Body of pancreas (tissue), 4 donors: ENCODE results near the gene HLA-DQB1. TPM values are rescaled to one million over a fixed set of nuclear protein-coding genes. Genes with fewer than 3 reads are reported as not detected.

Experiments
- ATAC-seq: fragments of 150-250 bp; one replicate; pipeline ENCODE4 v1.9.1; 2016
- DNase-seq, 4 donors: peaks; one replicate each; pipeline ENCODE4 v3.0.0-alpha.2; 2019
- H3K27ac ChIP-seq, 4 donors: fragments of 200-600 bp; sonication (generic); 1 replicate in 3 of 4; 2 replicates in 1 of 4; pipeline versions ENCODE4 v1.5.1 to v1.6.1; 2016 to 2019; ENCODE audit warnings: mild to moderate bottlenecking in 1 of 4, mixed read lengths in 1 of 4, moderate library complexity in 1 of 4
- H3K27me3 ChIP-seq, 2 donors: fragments of 200-600 bp; sonication (generic); one replicate each; pipeline ENCODE4 v1.6.0; 2016; ENCODE audit warnings: mild to moderate bottlenecking in 1 of 2
- H3K36me3 ChIP-seq, 2 donors: fragments of 200-600 bp; sonication (generic); replicated peaks in 1 of 2; 2 replicates each; pipeline ENCODE4 v1.5.1; 2016; ENCODE audit warnings: low read depth in 2 of 2; ENCODE audit not compliant: insufficient read depth in 1 of 2
- H3K4me1 ChIP-seq: fragments of 200-600 bp; sonication (generic); one replicate; pipeline ENCODE4 v1.6.0; 2016
- H3K4me3 ChIP-seq, 2 donors: fragments of 200-600 bp; sonication (generic); 1 replicate in 1 of 2; 2 replicates in 1 of 2; pipeline ENCODE4 v1.5.1; 2016 to 2019
- H3K9me3 ChIP-seq, 3 donors: fragments of 200-600 bp; sonication (generic); 1 replicate in 2 of 3; 2 replicates in 1 of 3; pipeline ENCODE4 v1.5.1; 2016
- POLR2A ChIP-seq, 3 donors: fragments of 450-650 bp; IDR thresholded peaks; one replicate each; pipeline ENCODE4 v1.6.1; 2016; ENCODE audit warnings: antibody characterized with exemption in 3 of 3, mild to moderate bottlenecking in 2 of 3
- WGBS, 2 donors: methylation state at CpG; one replicate each; pipeline ENCODE4 v1.1.5; 2017; 5-methylcytosine and 5-hydroxymethylcytosine counted together
- intact Hi-C: fragments of 100-400 bp; cut with DNase I; formaldehyde crosslinking; loops from one replicate; pipeline ENCODE4 v1.15.1; 2023
- total RNA-seq, 2 donors: library from RNA; depleted of rRNA; stranded (reverse); fragments of >200 nt; gene quantifications; one replicate each; pipeline ENCODE4 v1.1.0, GENCODE V29; 2016
- TF ChIP-seq, protein P1 (sequence below), 7 experiments: fragments of 450-650 bp in 4 of 7; fragments of 200-600 bp in 3 of 7; sonication (generic) in 3 of 7; IDR thresholded peaks; one replicate each; pipeline ENCODE4 v1.5.1; 2016 to 2019; ENCODE audit warnings: antibody characterized with exemption in 7 of 7

Gene HLA-DQB1
- total RNA-seq, 2 donors from 2014 or later = 0.78 to 1.6 TPM

GRCh38 chr6:32700391-32701040, 34.1 kb upstream of the HLA-DQB1 start:
- intact Hi-C loops = loop anchor here (5.0 kb wide), 1 partner anchor 283 kb away; no protein-coding TSS in a partner anchor
- Histone ChIP-seq H3K27ac (no peak overlapping the region), H3K4me1 (no peaks in the 10 kb centered on the region), H3K27me3 (peaks cover 0 to 5% of the 10 kb centered on the region in 2 donors), H3K4me3 (no peak overlapping the region), H3K9me3 (no peaks in the 10 kb centered on the region), H3K36me3 (no peaks in the 10 kb centered on the region)
- DNase-seq (peak; percentile 22 to 54 (median 39)), ATAC-seq (peak; percentile 45)
- 13 to 14% methylated on average over 6 of the region's 6 CpGs for WGBS, 2 donors
- TF ChIP-seq, protein P1, sequence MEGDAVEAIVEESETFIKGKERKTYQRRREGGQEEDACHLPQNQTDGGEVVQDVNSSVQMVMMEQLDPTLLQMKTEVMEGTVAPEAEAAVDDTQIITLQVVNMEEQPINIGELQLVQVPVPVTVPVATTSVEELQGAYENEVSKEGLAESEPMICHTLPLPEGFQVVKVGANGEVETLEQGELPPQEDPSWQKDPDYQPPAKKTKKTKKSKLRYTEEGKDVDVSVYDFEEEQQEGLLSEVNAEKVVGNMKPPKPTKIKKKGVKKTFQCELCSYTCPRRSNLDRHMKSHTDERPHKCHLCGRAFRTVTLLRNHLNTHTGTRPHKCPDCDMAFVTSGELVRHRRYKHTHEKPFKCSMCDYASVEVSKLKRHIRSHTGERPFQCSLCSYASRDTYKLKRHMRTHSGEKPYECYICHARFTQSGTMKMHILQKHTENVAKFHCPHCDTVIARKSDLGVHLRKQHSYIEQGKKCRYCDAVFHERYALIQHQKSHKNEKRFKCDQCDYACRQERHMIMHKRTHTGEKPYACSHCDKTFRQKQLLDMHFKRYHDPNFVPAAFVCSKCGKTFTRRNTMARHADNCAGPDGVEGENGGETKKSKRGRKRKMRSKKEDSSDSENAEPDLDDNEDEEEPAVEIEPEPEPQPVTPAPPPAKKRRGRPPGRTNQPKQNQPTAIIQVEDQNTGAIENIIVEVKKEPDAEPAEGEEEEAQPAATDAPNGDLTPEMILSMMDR (IDR thresholded peaks at IDR 0.05) = peak in 6 of 7 experiments; percentile 49 to 75 (median 62)
- TF ChIP-seq POLR2A (IDR thresholded peaks at IDR 0.05) = no peak

GRCh38 chr6:32697031-32697430, 30.6 kb upstream of the HLA-DQB1 start:
- 67 to 70% methylated on average over 1 of the region's 1 CpG for WGBS, 2 donors
- H3K4me1 ChIP-seq = no peaks in the 10 kb centered on the region
- intact Hi-C loops = no loop called here
- no peak overlapping the region for H3K4me3 ChIP-seq
- peaks cover 0 to 5% of the 10 kb centered on the region in 2 donors for H3K27me3 ChIP-seq
- DNase-seq (no peak), ATAC-seq (no peak)
- H3K9me3 ChIP-seq = no peaks in the 10 kb centered on the region
- no peak overlapping the region for H3K27ac ChIP-seq
- TF ChIP-seq POLR2A (IDR thresholded peaks at IDR 0.05) = no peak
- TF ChIP-seq, protein P1 (IDR thresholded peaks at IDR 0.05) = no peak
- H3K36me3 ChIP-seq = no peaks in the 10 kb centered on the region

DNA sequence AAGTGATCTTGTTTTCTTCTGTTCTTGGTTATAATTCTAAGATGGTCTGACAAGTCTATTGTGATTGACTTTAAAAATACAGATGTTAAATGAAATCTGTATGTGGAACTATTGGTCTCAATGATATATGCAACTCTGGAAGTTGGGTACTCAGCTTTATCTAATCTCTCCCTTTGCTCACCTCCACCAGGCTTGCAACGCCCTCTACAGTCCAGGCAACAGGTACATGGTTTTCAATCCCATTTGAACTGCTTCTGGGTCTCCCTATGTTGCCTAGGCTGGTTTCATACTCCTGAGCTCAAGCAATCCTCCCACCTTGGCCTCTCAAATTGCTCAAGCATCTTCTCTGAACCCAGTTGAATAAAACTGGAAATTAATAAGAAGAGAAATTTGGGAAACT, 25.6 kb upstream of the HLA-DQB1 start:
- Histone ChIP-seq H3K27me3 (no peaks in the 10 kb centered on the region), H3K36me3 (no peaks in the 10 kb centered on the region), H3K9me3 (no peaks in the 10 kb centered on the region), H3K4me3 (no peak overlapping the region), H3K27ac (no peak overlapping the region), H3K4me1 (no peaks in the 10 kb centered on the region)
- 0% methylated on average over 1 of the region's 1 CpG for WGBS, 2 donors
- TF ChIP-seq, protein P1 (IDR thresholded peaks at IDR 0.05) = peak in 5 of 7 experiments; percentile 2 to 52 (median 30)
- no peak for TF ChIP-seq POLR2A (IDR thresholded peaks at IDR 0.05)
- DNase-seq = peak in 2 of 4 donors; percentile 16 to 46
- intact Hi-C loops = no loop called here
- no peak for ATAC-seq

DNA sequence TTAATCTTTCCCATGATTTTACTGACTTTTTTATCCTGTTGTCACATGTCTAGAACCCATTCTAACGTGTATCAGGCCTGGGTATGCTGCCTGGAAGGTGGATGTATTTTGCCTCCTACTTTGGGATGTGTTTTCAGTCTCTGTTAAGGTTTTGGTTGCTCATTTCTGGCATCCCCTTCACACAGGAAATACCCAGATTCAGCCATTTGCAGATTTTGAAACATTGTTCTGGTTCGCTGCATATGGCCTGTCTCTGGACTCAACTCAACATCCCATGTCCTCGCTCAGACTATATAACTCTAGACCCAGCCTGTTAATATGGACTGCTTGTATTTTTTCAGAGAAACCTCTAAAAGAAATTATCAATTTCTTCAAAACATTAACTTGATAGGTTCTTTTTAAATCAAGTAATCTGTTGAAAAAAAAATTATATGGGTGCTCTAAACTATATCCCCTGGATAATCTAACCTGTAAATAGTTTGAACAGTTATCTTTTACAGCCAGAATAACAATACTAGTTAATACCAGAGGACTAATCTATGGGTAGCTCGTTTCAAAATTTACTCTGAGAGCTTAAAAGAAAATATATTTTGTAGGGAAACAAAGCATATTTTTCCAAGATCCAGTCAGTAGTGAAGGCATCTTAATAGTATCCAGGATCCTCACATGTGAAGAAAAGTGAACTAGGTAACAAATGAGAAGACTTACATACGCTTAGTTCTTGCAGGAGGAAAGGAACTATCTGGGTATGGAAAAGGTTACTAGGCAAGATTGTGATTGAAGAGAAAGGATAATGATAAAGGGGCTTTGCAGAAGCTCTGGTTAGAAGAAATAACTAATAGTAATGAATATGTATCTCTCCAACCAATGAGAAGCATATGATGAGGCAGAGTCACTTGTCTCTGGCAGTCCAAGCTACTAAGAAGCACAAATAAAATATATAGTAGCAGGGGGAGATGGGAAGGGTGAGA, 23.4 kb upstream of the HLA-DQB1 start:
- Histone ChIP-seq H3K4me1 (no peaks in the 10 kb centered on the region), H3K27me3 (no peaks in the 10 kb centered on the region), H3K4me3 (no peak overlapping the region), H3K9me3 (no peaks in the 10 kb centered on the region), H3K36me3 (no peaks in the 10 kb centered on the region), H3K27ac (no peak overlapping the region)
- 47 to 62% methylated on average over 5 of the region's 5 CpGs for WGBS, 2 donors
- TF ChIP-seq, protein P1 (IDR thresholded peaks at IDR 0.05) = no peak
- no peak for TF ChIP-seq POLR2A (IDR thresholded peaks at IDR 0.05)
- intact Hi-C loops = no loop called here
- ATAC-seq (no peak), DNase-seq (peak in 1 of 4 donors; percentile 13)
